ENCODE data around the gene FADS2. TPM values are rescaled to one million over a fixed set of nuclear protein-coding genes. Genes with fewer than 3 reads are reported as not detected.
A peak's percentile ranks its signal among the peaks of the same experiment; 100 is the strongest.

FADS2 gene
- polyA plus RNA-seq, 1 donor (not counting 4 experiments of a cell fraction or from before 2014, with no cell fraction given), result 196 TPM

DNA sequence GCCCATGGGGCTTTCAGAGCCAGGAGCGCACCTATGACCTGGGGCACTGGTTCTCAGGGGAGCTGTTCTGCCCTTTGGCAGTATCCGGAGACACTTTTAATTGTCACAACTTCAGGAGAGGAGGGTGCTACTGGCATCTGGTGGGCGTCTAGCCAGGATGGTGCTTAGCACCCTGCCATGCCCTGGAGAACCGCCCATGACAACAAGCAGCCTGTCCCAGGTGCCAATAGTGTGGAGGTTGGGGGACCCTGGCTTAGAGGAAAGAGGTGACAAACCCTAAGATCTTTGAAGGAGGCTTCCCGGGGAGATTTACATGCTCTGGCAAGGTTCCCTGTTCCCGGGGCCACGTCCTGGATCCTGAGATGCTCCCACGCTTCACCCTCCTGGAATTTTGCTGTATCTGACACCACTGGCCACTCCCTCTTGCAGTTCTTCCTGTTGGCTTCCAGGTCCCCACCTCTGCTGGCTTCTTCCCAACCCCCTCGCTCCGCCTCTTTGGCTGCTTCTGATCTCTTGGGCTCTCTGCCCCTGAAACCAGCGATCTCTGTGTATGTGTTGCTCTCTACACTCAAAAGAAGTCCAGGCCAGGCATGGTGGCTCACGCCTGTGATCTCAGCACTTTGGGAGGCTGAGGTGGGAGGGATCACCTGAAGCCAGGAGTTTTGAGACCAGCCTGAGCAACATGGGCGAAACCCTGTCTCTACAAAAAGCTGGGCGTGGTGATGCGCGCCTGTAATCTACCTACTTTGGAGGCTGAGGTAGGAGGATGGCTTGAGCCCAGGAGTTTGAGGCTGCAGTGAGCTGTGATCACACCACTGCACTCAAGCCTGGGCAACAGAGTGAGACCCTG lies 32.2 kb downstream of the FADS2 start:
- Histone ChIP-seq H3K27me3 (ENCODE audit: control insufficient read depth, extremely low read depth, insufficient read depth, low read length) (no peaks in the 10 kb centered on the region), H3K36me3 (ENCODE audit: control insufficient read depth in 2 of 2, extremely low read depth in 1 of 2, insufficient read depth in 2 of 2, low read length in 2 of 2) (peaks cover 20 to 33% of the 10 kb centered on the region in 2 experiments), H3K4me3 (ENCODE audit: control insufficient read depth in 2 of 3, extremely low read depth in 1 of 3, insufficient read depth in 2 of 3, low read depth in 1 of 3, low read length in 3 of 3) (no peak overlapping the region), H3K27ac (ENCODE audit: control insufficient read depth, insufficient read depth, low read length) (no peak overlapping the region), H3K9me3 (ENCODE audit: control insufficient read depth, low read depth, low read length) (no peaks in the 10 kb centered on the region), H3K4me2 (ENCODE audit: control insufficient read depth, extremely low read depth, insufficient read depth, low read depth, low read length) (no peak overlapping the region), H3K9ac (ENCODE audit: control insufficient read depth, extremely low read depth, insufficient read depth, low read length) (no peak overlapping the region), H3K79me2 (ENCODE audit: control insufficient read depth, insufficient read depth, low read length) (no peaks in the 10 kb centered on the region), H4K20me1 (ENCODE audit: control insufficient read depth, extremely low read depth, insufficient read depth, low read length) (peaks cover 3% of the 10 kb centered on the region), H3K9me1 (ENCODE audit: control insufficient read depth, extremely low read depth, insufficient read depth, low read length) (no peaks in the 10 kb centered on the region), H2AFZ (ENCODE audit: control insufficient read depth, low read length) (no peak overlapping the region), H3K4me1 (ENCODE audit: control insufficient read depth, extremely low read depth, insufficient read depth, low read length) (peaks cover 6% of the 10 kb centered on the region)
- DNase-seq (ENCODE audit: low read depth, low spot score), result peak; percentile 11
- dilution Hi-C loops (cut with MboI; ENCODE audit: extremely low pct_ligation_motif_present, low sequenced_read_pairs), result no loop called here
- TF ChIP-seq EZH2 (IDR thresholded peaks at IDR 0.05; ENCODE audit: low read length), result no peak
- TF ChIP-seq CTCF (optimal IDR thresholded peaks at IDR 0.05 in 1 of 3, IDR thresholded peaks at IDR 0.05 in 1 of 3, conservative IDR thresholded peaks at IDR 0.05 in 1 of 3; ENCODE audit: extremely low read depth in 1 of 3, insufficient read depth in 2 of 3, low read length in 3 of 3), result no peak
- no peak for FAIRE-seq

DNA sequence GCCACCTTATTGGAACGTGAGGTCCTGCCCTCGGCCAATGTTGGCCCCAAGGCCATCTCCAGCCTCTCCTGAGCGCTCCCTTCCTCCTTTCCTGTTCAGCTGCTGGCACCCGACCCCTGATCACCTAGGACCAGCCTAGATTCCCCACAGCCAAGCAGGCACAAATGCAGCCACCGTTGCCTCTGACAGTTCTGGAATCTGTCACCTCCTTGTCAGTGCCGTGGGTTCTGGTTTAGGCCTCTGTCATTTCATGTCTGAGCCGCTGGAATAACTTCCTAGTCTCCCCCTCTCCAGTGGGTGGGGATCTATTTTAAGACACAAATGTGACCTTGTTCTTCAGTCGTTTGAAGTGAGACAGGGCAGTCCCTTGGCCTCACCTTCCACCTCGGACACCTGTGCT lies 33.5 kb downstream of the FADS2 start:
- H3K4me3 ChIP-seq (ENCODE audit: control insufficient read depth in 2 of 3, extremely low read depth in 1 of 3, insufficient read depth in 2 of 3, low read depth in 1 of 3, low read length in 3 of 3), result no peak overlapping the region
- H3K36me3 ChIP-seq (ENCODE audit: control insufficient read depth in 2 of 2, extremely low read depth in 1 of 2, insufficient read depth in 2 of 2, low read length in 2 of 2), result peaks cover 17 to 33% of the 10 kb centered on the region in 2 experiments
- FAIRE-seq (no peak), DNase-seq (ENCODE audit: low read depth, low spot score) (no peak)
- TF ChIP-seq CTCF (optimal IDR thresholded peaks at IDR 0.05 in 1 of 3, IDR thresholded peaks at IDR 0.05 in 1 of 3, conservative IDR thresholded peaks at IDR 0.05 in 1 of 3; ENCODE audit: extremely low read depth in 1 of 3, insufficient read depth in 2 of 3, low read length in 3 of 3) (no peak), EZH2 (IDR thresholded peaks at IDR 0.05; ENCODE audit: low read length) (no peak)
- H3K27ac ChIP-seq (ENCODE audit: control insufficient read depth, insufficient read depth, low read length), result no peak overlapping the region
- H3K27me3 ChIP-seq (ENCODE audit: control insufficient read depth, extremely low read depth, insufficient read depth, low read length), result no peaks in the 10 kb centered on the region
- H3K4me2 ChIP-seq (ENCODE audit: control insufficient read depth, extremely low read depth, insufficient read depth, low read depth, low read length), result no peak overlapping the region
- no peak overlapping the region for H2AFZ ChIP-seq (ENCODE audit: control insufficient read depth, low read length)
- no peaks in the 10 kb centered on the region for H3K79me2 ChIP-seq (ENCODE audit: control insufficient read depth, insufficient read depth, low read length)
- H3K9me3 ChIP-seq (ENCODE audit: control insufficient read depth, low read depth, low read length), result no peaks in the 10 kb centered on the region
- H3K9me1 ChIP-seq (ENCODE audit: control insufficient read depth, extremely low read depth, insufficient read depth, low read length), result no peaks in the 10 kb centered on the region
- no peak overlapping the region for H3K9ac ChIP-seq (ENCODE audit: control insufficient read depth, extremely low read depth, insufficient read depth, low read length)
- peaks cover 11% of the 10 kb centered on the region for H3K4me1 ChIP-seq (ENCODE audit: control insufficient read depth, extremely low read depth, insufficient read depth, low read length)
- dilution Hi-C loops (cut with MboI; ENCODE audit: extremely low pct_ligation_motif_present, low sequenced_read_pairs), result no loop called here
- peaks cover 3% of the 10 kb centered on the region for H4K20me1 ChIP-seq (ENCODE audit: control insufficient read depth, extremely low read depth, insufficient read depth, low read length)
